ENCODE measurements around the gene FBLN1. TPM values are rescaled to one million over a fixed set of nuclear protein-coding genes. Genes with fewer than 3 reads are reported as not detected.

Gene FBLN1
- total and polyA plus RNA-seq, 2 of the 8 experiments (the other 6 are each of a cell fraction or from before 2014, with no cell fraction given), result 159 to 168 TPM

DNA sequence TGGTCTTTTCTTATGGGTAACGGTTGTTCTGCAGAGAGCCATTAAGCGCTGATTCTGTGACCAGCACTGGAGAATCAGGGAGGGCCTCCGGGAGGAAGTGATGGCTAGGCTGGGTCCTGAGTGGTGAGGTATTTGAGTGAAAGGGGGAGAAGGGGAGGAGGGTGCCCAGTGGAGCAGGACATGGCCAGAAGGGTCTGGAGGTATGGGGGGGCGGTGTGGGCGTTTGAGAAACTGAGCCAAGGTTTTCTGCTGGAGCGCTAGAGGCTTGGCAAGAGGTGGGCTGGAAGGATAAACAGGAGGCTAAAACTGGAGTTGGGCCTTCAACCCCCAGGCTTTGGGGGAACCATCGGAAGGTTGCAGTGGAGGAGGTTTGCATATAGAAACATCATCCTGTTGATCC lies 72.5 kb downstream of the FBLN1 start:
- Histone ChIP-seq H2BK5ac (ENCODE audit: low read depth, low read length) (no peak overlapping the region), H3K9ac (replicated peaks in 1 of 4; ENCODE audit: extremely low read depth in 1 of 4, low read depth in 3 of 4, low read length in 3 of 4) (no peak overlapping the region), H3K23me2 (ENCODE audit: low read depth, low read length) (no peaks in the 10 kb centered on the region), H2BK15ac (ENCODE audit: low read length) (no peak overlapping the region), H3K4me1 (replicated peaks in 1 of 4; ENCODE audit: control insufficient read depth in 3 of 4, insufficient read depth in 4 of 4, low read length in 3 of 4) (no peaks in the 10 kb centered on the region), H3K4me3 (ENCODE audit: extremely low read depth in 1 of 4, insufficient read depth in 2 of 4, low read depth in 3 of 4, low read length in 4 of 4) (no peak overlapping the region), H4K20me1 (replicated peaks in 1 of 2; ENCODE audit: control insufficient read depth in 1 of 2, insufficient read depth in 2 of 2, low read length in 2 of 2) (peaks cover 0 to 1% of the 10 kb centered on the region in 2 experiments), H3K36me3 (ENCODE audit: control insufficient read depth in 2 of 4, insufficient read depth in 4 of 4, low read length in 3 of 4) (0 out of 8 replicates have a peak, but pooled peaks cover 0 to 3% (median 0%) of the 10 kb centered on the region in 4 experiments), H4K91ac (replicated peaks; ENCODE audit: insufficient read length, low read length) (no peak overlapping the region), H4K8ac (ENCODE audit: extremely low read depth, insufficient read depth, low read length) (no peak overlapping the region), H3K4me2 (ENCODE audit: insufficient read depth in 1 of 2, low read depth in 2 of 2, low read length in 2 of 2) (no peak overlapping the region), H2AK5ac (ENCODE audit: low read depth, low read length) (no peak overlapping the region), H3K27ac (ENCODE audit: low read depth, low read length) (no peak overlapping the region), H3K79me2 (ENCODE audit: control insufficient read depth in 1 of 2, insufficient read depth in 2 of 2, low read length in 2 of 2) (no peaks in the 10 kb centered on the region), H3K27me3 (replicated peaks in 1 of 4; ENCODE audit: control insufficient read depth in 3 of 4, extremely low read depth in 1 of 4, insufficient read depth in 3 of 4, low read length in 3 of 4) (no peaks in the 10 kb centered on the region), H3K56ac (replicated peaks; ENCODE audit: insufficient read length, low read depth, low read length) (no peak overlapping the region), H3K79me1 (ENCODE audit: low read depth, low read length) (no peaks in the 10 kb centered on the region), H3K14ac (ENCODE audit: insufficient read length) (no peak overlapping the region), H2BK120ac (replicated peaks; ENCODE audit: low read depth, low read length) (no peak overlapping the region), H3K23ac (ENCODE audit: insufficient read length) (no peak overlapping the region), H2AFZ (ENCODE audit: low read length) (no peak overlapping the region), H3K9me3 (ENCODE audit: insufficient read depth in 2 of 2, low read depth in 1 of 2, low read length in 1 of 2) (peaks cover 0 to 5% of the 10 kb centered on the region in 2 experiments; a peak in 2 of 4 replicates), H2BK20ac (ENCODE audit: low read length) (no peak overlapping the region), H4K5ac (ENCODE audit: insufficient read length, low read depth, low read length) (no peak overlapping the region), H3K18ac (ENCODE audit: extremely low read depth, low read length) (no peak overlapping the region), H3K4ac (replicated peaks; ENCODE audit: insufficient read length, low read depth, low read length) (no peak overlapping the region), H2BK12ac (ENCODE audit: low read depth, low read length) (no peak overlapping the region)
- 98% methylated on average over 5 of the region's 7 CpGs; no CpG with 5 or more reads in 1 of the 2 experiments for WGBS, 2 experiments (ENCODE audit: extremely low coverage in 1 of 2, insufficient coverage in 1 of 2, insufficient read length in 1 of 2, insufficient replicate concordance in 2 of 2, low coverage in 1 of 2, low lambda C conversion rate in 2 of 2, missing lambda C conversion rate in 1 of 2)
- DNase-seq (ENCODE audit: low read depth in 1 of 2, low spot score in 2 of 2), result no peak
- ChIA-PET POLR2A (ENCODE audit: partially characterized antibody) (interaction anchor here (0.6 kb wide), 1 partner anchor 337 kb away, joined by 5 read pairs; no protein-coding TSS in a partner anchor), CTCF (ENCODE audit: partially characterized antibody) (interaction anchor here (1.0 to 1.4 kb wide), 5 partner anchors 8 to 332 kb away, joined by 3 to 8 read pairs (median 4); no protein-coding TSS in a partner anchor)
- no peak for FAIRE-seq
- TF ChIP-seq SIX5 (IDR thresholded peaks at IDR 0.05; ENCODE audit: low read depth, low read length) (no peak), RXRA (IDR thresholded peaks at IDR 0.05; ENCODE audit: insufficient read depth, low read depth, low read length) (no peak), CEBPB (IDR thresholded peaks at IDR 0.05; ENCODE audit: low read depth, low read length) (no peak)

Measured in H1 (cell line).